H1 (cell line): ENCODE data around the gene PPARA. TPM values are rescaled to one million over a fixed set of nuclear protein-coding genes. Genes with fewer than 3 reads are reported as not detected.

Source experiments
- BRCA1 ChIP-seq: IDR thresholded peaks from 2 replicates; pipeline ENCODE4 v1.6.1; 2012; ENCODE audit warnings: low read depth, low read length, improper control_type of control experiment
- CBX5 ChIP-seq: fragments of 300-800, 300-1000 bp; sonication (generic); IDR thresholded peaks from 2 replicates; pipeline ENCODE4 v1.7.1; 2016; ENCODE audit warnings: antibody characterized with exemption, low read length, low read depth
- SP1 ChIP-seq: IDR thresholded peaks from 2 replicates; pipeline ENCODE4 v1.6.1; 2011; ENCODE audit warnings: low read depth, low read length
- SP4 ChIP-seq: IDR thresholded peaks from 2 replicates; pipeline ENCODE4 v1.6.1; 2012; ENCODE audit warnings: low read length, inconsistent platforms
- microRNA counts: library from miRNA; unstranded; fragments of <30 nt; microRNA quantifications from one replicate; lab custom pipeline; 2015
- polyA plus RNA-seq, 7 experiments: library from polyadenylated mRNA; depleted of rRNA in 3 of 7; stranded (reverse) in 5 of 7; unstranded in 2 of 7; fragments of >200 nt in 5 of 7; fragments of 200-250 nt in 2 of 7; gene quantifications; 1 replicate in 5 of 7; 2 replicates in 1 of 7; 4 replicates in 1 of 7; pipeline versions ENCODE4 v1.2.1 to v1.2.3, GENCODE V29; 2011 to 2013; ENCODE audit warnings: missing spikeins in 2 of 7, mixed read lengths in 2 of 7
- total RNA-seq: library from RNA; stranded (reverse); fragmentation: NEBNext Ultra II Directional; extraction: Animal tissue kit (Norgen Biotek cat#: 25700); gene quantifications from 2 replicates; pipeline ENCODE4 v1.2.1, GENCODE V29; 2021
- TF ChIP-seq, protein P1 (sequence below): IDR thresholded peaks from 2 replicates; pipeline ENCODE4 v1.6.1; 2012; ENCODE audit warnings: inconsistent platforms

The PPARA gene
- total and polyA plus RNA-seq, 2 of the 8 experiments (the other 6 are each of a cell fraction or from before 2014, with no cell fraction given), result 3.1 to 8.2 TPM

DNA sequence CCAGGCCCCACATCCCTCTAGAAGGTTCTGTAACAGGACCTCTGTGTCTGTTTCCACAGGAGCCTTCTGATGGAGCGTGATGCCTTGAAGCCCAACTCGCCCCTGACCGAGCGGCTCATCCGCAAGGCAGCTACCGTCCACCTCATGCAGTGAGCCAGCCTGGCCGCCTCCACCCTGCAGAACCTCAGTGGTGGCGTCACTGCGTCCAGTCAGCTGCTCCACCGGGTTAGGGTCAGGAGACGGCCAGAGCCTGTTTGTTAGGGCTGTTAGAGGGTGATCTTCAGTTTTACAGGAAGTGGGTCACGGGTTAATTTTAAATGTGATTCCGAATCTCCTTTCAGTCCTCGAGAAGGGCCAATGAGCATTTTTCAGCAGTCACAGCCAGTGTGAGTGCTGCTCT, 142.4 kb downstream of the PPARA start (continued):
- TF ChIP-seq, protein P1, sequence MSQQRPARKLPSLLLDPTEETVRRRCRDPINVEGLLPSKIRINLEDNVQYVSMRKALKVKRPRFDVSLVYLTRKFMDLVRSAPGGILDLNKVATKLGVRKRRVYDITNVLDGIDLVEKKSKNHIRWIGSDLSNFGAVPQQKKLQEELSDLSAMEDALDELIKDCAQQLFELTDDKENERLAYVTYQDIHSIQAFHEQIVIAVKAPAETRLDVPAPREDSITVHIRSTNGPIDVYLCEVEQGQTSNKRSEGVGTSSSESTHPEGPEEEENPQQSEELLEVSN, result no peak
- TF ChIP-seq CBX5 (no peak), BRCA1 (no peak), SP1 (no peak), SP4 (no peak)

MicroRNA genes within 50 kb of the gene (microRNA counts, 767-probe panel; counts per million panel counts)
- microRNA hsa-let-7b-5p (lab: Ali Mortazavi, UCI), result 879 counts per million, percentile 95 among the panel's probes with 10 or more counts

Other genes starting within 250 kb of the PPARA start
- 0.13 and 0.24 TPM in 2 replicates for gene WNT7B, start 173.4 kb upstream of the PPARA start, total RNA-seq
- 0.14 and 0.24 TPM in 2 replicates for gene WNT7B, start 173.4 kb upstream of the PPARA start, polyA plus RNA-seq (2011; rRNA removed)
- gene CDPF1, start 99.8 kb downstream of the PPARA start, total RNA-seq, result 8.8 and 9.7 TPM in 2 replicates
- gene CDPF1, start 99.8 kb downstream of the PPARA start, polyA plus RNA-seq (2011; rRNA removed), result 13.7 and 15.4 TPM in 2 replicates
- gene PKDREJ, start 112.8 kb downstream of the PPARA start, total RNA-seq, result 0.04 and 0.11 TPM in 2 replicates
- 0.02 TPM in 2 replicates for gene PKDREJ, start 112.8 kb downstream of the PPARA start, polyA plus RNA-seq (2011; rRNA removed)
- 25.3 and 30.0 TPM in 2 replicates for gene TTC38, start 117.5 kb downstream of the PPARA start, total RNA-seq
- 34.8 and 40.8 TPM in 2 replicates for gene TTC38, start 117.5 kb downstream of the PPARA start, polyA plus RNA-seq (2011; rRNA removed)
- 38.6 and 40.6 TPM in 2 replicates for gene GTSE1, start 146.3 kb downstream of the PPARA start, total RNA-seq
- gene GTSE1, start 146.3 kb downstream of the PPARA start, polyA plus RNA-seq (2011; rRNA removed), result 17.5 and 25.7 TPM in 2 replicates
- gene TRMU, start 185.2 kb downstream of the PPARA start, total RNA-seq, result 67.7 and 70.6 TPM in 2 replicates
- 43.4 and 52.9 TPM in 2 replicates for gene TRMU, start 185.2 kb downstream of the PPARA start, polyA plus RNA-seq (2011; rRNA removed)